Measurements from ENCODE around the gene PARP6. TPM values are rescaled to one million over a fixed set of nuclear protein-coding genes. Genes with fewer than 3 reads are reported as not detected.
A peak's percentile ranks its signal among the peaks of the same experiment; 100 is the strongest.

Gene PARP6
- total RNA-seq, 2 experiments from 2014 or later, result 86.7 to 90.2 TPM

- no peak overlapping the region for H3K4me3 Mint-ChIP-seq
- POLR2A ChIA-PET, result no interaction called here
- H3K4me1 Mint-ChIP-seq, result peaks cover 37% of the 10 kb centered on the region
- H3K9me3 Mint-ChIP-seq, result no peaks in the 10 kb centered on the region
- DNase-seq (no peak), ATAC-seq (ENCODE audit: low read depth) (no peak)
- H3K36me3 Mint-ChIP-seq, result peaks cover 4% of the 10 kb centered on the region
- no peaks in the 10 kb centered on the region for H3K27me3 Mint-ChIP-seq
- no peak overlapping the region for H3K27ac Mint-ChIP-seq
These were observed 37.1 kb downstream of the PARP6 start for GRCh38 chr15:72235298-72235697.

- Mint-ChIP-seq H3K9me3 (no peaks in the 10 kb centered on the region), H3K4me1 (peaks cover 38% of the 10 kb centered on the region), H3K4me3 (no peak overlapping the region), H3K27me3 (no peaks in the 10 kb centered on the region), H3K36me3 (peaks cover 9% of the 10 kb centered on the region), H3K27ac (no peak overlapping the region)
- no peak for ATAC-seq (ENCODE audit: low read depth)
- POLR2A ChIA-PET, result interaction anchor here (0.7 kb wide), 1 partner anchor 229 kb away, joined by 3 read pairs; no protein-coding TSS in a partner anchor
- no peak for DNase-seq
These were observed 38.6 kb downstream of the PARP6 start for GRCh38 chr15:72233769-72234168.

GRCh38 chr15:72231833-72232478 lies 40.4 kb downstream of the PARP6 start:
- Mint-ChIP-seq H3K27ac (peak overlapping the region; percentile 99), H3K36me3 (peaks cover 11% of the 10 kb centered on the region), H3K27me3 (no peaks in the 10 kb centered on the region), H3K9me3 (no peaks in the 10 kb centered on the region), H3K4me3 (peak overlapping the region; percentile 100), H3K4me1 (peaks cover 41% of the 10 kb centered on the region)
- no peak for ATAC-seq (ENCODE audit: low read depth)
- DNase-seq, result no peak
- POLR2A ChIA-PET, result interaction anchor here (0.8 to 3.8 kb wide), 5 partner anchors 9 to 134 kb away, joined by 3 to 25 read pairs (median 4); no protein-coding TSS in a partner anchor

DNA sequence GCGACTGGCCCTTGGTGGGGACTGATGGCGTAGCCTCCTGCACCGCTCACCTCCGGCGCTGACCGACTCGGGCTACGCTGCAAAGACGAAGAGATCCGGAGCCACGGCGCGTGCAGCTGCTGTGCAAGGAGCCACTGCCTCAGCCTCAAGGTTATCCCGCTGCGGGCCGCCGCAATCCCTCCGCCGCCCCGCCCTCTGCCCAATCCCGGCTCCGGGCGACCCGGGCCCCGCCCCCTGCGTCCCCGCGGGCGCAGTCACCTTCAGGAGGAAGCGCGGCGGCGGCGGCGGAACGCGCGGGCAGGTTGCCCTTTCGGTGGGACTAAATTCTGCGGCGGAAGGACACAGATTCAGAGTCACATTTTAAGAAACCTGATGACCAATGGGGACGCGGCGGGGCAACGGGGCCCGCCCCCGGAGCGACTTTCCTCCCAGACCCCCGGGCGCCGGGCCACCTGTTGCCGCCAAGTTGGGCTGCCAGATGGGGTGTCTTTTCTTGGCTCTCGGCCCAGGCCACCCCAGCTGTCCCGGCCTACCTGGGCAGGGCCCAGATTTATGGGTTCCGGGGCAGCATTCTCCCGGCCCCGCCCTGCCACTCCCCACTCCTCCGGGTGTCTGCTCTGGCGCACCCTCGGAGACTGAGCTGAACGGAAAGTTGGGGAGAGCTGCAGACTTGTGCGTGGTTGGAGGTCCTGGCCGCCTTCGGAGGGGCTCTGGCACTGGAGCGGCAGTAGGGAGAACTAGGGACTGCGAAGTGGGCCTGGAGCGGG lies 41.1 kb downstream of the PARP6 start, which contains the start of gene PKM:
TSS of gene PKM (minus strand) at position 125 of the 767 bp plus-strand sequence. CDS start 12,093 bp downstream, outside the sequence.
- no peaks in the 10 kb centered on the region for H3K9me3 Mint-ChIP-seq
- peaks cover 38% of the 10 kb centered on the region for H3K4me1 Mint-ChIP-seq
- peaks cover 14% of the 10 kb centered on the region for H3K36me3 Mint-ChIP-seq
- H3K27ac Mint-ChIP-seq, result peak within 1 kb of the TSS; percentile 99
- DNase-seq, result peak; percentile 98
- peak; percentile 58 for ATAC-seq (ENCODE audit: low read depth)
- H3K27me3 Mint-ChIP-seq, result no peaks in the 10 kb centered on the region
- POLR2A ChIA-PET, result interaction anchor here (0.6 to 3.8 kb wide), 12 partner anchors 9 to 243 kb away, joined by 3 to 25 read pairs (median 4); partner anchors contain the start of genes ARIH1, HEXA and PARP6
- H3K4me3 Mint-ChIP-seq, result peak within 1 kb of the TSS; percentile 100

DNA sequence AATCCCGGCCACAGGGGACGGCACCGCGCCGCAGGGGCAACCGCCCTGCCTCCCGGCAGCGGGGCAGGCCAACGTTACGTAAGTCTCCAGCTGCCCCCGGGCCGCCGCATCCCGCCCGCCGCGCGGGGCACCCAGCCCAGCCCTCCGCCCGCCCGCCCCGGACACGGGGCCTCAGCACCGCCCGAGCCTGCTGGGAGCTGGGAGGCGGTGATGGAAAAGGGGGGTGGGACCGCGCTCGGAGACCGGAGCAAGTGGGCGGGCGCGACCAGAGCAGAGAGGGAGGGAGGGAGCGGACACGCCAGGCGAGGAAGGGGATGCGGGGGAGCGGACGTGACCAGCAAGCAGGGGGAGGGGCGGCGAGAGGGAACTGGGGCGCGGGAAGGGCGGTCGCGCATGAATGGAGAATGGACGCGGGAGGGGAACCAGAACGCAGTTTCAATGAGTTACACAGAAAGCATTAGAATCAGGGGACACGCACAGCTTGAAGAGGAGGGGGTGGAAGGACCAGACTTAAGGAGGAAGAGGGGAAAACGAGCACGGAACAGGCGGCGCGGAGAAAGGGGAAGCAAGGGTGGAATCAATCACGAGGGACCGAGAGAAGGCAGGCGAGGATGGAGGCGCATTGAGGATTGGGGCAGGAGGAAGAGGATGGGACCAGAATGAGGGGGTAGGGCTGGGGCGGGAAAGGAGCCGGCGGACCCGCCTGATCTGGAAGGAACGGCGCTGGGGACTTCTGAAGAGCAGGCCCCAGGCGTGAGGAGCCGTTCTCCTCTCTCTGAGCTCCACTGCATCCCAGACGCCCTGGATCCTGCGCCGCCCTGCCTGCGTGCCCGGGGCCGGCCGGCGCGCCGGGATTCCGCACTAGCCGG lies 41.9 kb downstream of the PARP6 start:
- DNase-seq (peak; percentile 77), ATAC-seq (ENCODE audit: low read depth) (peak; percentile 4)
- Mint-ChIP-seq H3K36me3 (peaks cover 20% of the 10 kb centered on the region), H3K4me1 (peaks cover 45% of the 10 kb centered on the region), H3K4me3 (peak overlapping the region; percentile 100), H3K9me3 (no peaks in the 10 kb centered on the region), H3K27ac (peak overlapping the region; percentile 99), H3K27me3 (no peaks in the 10 kb centered on the region)
- POLR2A ChIA-PET, result interaction anchor here (0.6 to 3.8 kb wide), 10 partner anchors 8 to 244 kb away, joined by 3 to 25 read pairs (median 5); partner anchors contain the start of genes ARIH1, GRAMD2A, HEXA and PARP6

GRCh38 chr15:72229947-72230196 lies 42.5 kb downstream of the PARP6 start:
- peak overlapping the region; percentile 98 for H3K4me3 Mint-ChIP-seq
- ATAC-seq (ENCODE audit: low read depth) (no peak), DNase-seq (no peak)
- peak overlapping the region; percentile 97 for H3K27ac Mint-ChIP-seq
- H3K27me3 Mint-ChIP-seq, result no peaks in the 10 kb centered on the region
- no peaks in the 10 kb centered on the region for H3K9me3 Mint-ChIP-seq
- peaks cover 47% of the 10 kb centered on the region for H3K4me1 Mint-ChIP-seq
- POLR2A ChIA-PET, result interaction anchor here (1.2 to 3.8 kb wide), 5 partner anchors 11 to 244 kb away, joined by 4 to 25 read pairs (median 11); partner anchors contain the start of genes ARIH1, GRAMD2A, HEXA and PARP6
- peaks cover 21% of the 10 kb centered on the region for H3K36me3 Mint-ChIP-seq

DNA sequence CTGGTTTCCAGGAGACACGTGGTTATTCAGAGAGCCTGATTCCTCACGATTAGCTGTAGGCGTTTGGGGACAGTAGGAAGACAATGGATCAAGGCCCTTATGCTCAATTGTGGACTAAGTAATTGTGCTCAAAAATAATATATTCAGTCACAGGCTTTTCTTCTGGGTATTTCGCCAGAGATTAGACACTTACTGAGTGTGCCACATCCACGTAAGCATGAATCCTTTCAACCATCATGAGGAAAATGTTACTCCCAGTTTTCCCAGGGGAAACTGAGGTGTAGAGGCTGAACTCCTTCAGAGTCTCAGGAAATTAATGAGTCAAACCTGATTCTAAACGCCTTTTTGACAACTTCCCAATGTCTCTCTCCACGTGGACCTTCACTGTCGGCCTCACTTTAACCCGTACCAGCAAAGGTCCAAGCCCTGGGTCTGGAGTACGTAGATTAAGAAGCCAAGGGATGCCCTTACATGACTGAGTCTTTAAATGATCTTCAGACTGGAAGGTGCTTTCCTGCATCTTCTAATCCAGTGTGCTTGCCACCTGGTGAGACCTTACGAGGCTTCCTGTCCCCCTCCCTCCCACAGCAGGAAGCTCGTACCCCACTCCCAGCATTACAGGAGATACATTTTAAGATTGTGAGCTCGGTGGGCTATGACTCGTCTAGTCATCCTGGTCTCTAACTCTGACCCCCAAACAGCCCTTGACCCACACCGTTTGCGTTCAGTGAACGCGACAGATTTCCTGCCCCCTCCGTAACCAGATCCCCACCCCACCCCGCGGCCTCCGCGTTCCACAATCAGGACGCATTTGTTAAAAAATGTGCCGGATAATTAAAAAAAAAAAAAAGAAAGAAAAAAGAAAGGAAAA lies 43.0 kb downstream of the PARP6 start:
- Mint-ChIP-seq H3K9me3 (no peaks in the 10 kb centered on the region), H3K4me1 (peaks cover 47% of the 10 kb centered on the region), H3K27ac (peak overlapping the region; percentile 97)

DNA sequence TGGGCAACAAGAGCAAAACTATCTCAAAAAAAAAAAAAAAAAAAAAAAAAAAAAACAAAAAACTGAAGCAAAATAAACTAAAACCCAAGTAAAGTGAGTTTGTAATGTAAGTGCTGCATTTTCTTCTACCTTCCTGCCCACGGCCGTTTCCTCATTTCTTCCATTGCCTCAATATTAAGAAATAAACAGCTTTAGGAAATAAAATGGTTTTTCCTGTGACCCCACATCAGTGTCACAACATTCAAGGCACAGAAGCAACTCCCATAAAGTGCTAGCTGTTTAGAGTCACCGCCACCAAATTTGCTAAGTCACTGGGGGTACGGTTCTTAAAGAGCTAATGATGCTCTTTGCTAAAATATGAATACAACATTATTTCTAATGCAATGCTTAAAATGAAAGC lies 44.6 kb downstream of the PARP6 start:
- H3K4me1 Mint-ChIP-seq, result peaks cover 54% of the 10 kb centered on the region
- ATAC-seq (ENCODE audit: low read depth) (no peak), DNase-seq (no peak)
- H3K36me3 Mint-ChIP-seq, result peaks cover 28% of the 10 kb centered on the region
- peak overlapping the region; percentile 92 for H3K27ac Mint-ChIP-seq
- no peaks in the 10 kb centered on the region for H3K27me3 Mint-ChIP-seq
- no peaks in the 10 kb centered on the region for H3K9me3 Mint-ChIP-seq
- POLR2A ChIA-PET, result interaction anchor here (0.7 to 2.3 kb wide), 11 partner anchors 9 to 246 kb away, joined by 3 to 16 read pairs (median 7); partner anchors contain the start of gene HEXA
- peak overlapping the region; percentile 98 for H3K4me3 Mint-ChIP-seq

More for the DNA sequence above, 43.0 kb downstream of the PARP6 start:
- no peak for ATAC-seq (ENCODE audit: low read depth)
- no peak for DNase-seq
- H3K36me3 Mint-ChIP-seq, result peaks cover 21% of the 10 kb centered on the region
- H3K4me3 Mint-ChIP-seq, result peak overlapping the region; percentile 98
- H3K27me3 Mint-ChIP-seq, result no peaks in the 10 kb centered on the region
- POLR2A ChIA-PET, result interaction anchor here (1.2 to 3.8 kb wide), 5 partner anchors 12 to 146 kb away, joined by 4 to 25 read pairs (median 11); partner anchors contain the start of genes GRAMD2A, HEXA and PARP6

GRCh38 chr15:72227192-72227586 lies 45.2 kb downstream of the PARP6 start:
- H3K27ac Mint-ChIP-seq, result peak overlapping the region; percentile 89
- no peaks in the 10 kb centered on the region for H3K27me3 Mint-ChIP-seq
- peak overlapping the region; percentile 80 for H3K4me3 Mint-ChIP-seq
- H3K36me3 Mint-ChIP-seq, result peaks cover 32% of the 10 kb centered on the region
- H3K9me3 Mint-ChIP-seq, result no peaks in the 10 kb centered on the region
- peaks cover 52% of the 10 kb centered on the region for H3K4me1 Mint-ChIP-seq
- POLR2A ChIA-PET, result interaction anchor here (0.6 to 2.3 kb wide), 14 partner anchors 9 to 313 kb away, joined by 3 to 16 read pairs (median 4); partner anchors contain the start of genes HEXA, MYO9A and SENP8
- ATAC-seq (ENCODE audit: low read depth) (no peak), DNase-seq (no peak)

GRCh38 chr15:72223278-72223677 lies 49.1 kb downstream of the PARP6 start:
- DNase-seq (no peak), ATAC-seq (ENCODE audit: low read depth) (no peak)
- peak overlapping the region; percentile 7 for H3K4me3 Mint-ChIP-seq
- peaks cover 42% of the 10 kb centered on the region for H3K36me3 Mint-ChIP-seq
- no peaks in the 10 kb centered on the region for H3K9me3 Mint-ChIP-seq
- peaks cover 62% of the 10 kb centered on the region for H3K4me1 Mint-ChIP-seq
- peak overlapping the region; percentile 70 for H3K27ac Mint-ChIP-seq
- no peaks in the 10 kb centered on the region for H3K27me3 Mint-ChIP-seq
- POLR2A ChIA-PET, result interaction anchor here (0.7 kb wide), 1 partner anchor 16 kb away, joined by 6 read pairs; no protein-coding TSS in a partner anchor

GRCh38 chr15:72222393-72222792 lies 50.0 kb downstream of the PARP6 start:
- H3K27ac Mint-ChIP-seq, result peak overlapping the region; percentile 65
- POLR2A ChIA-PET, result interaction anchor here (0.8 kb wide), 1 partner anchor 9 kb away, joined by 3 read pairs; the partner anchor contains the start of gene PKM
- no peaks in the 10 kb centered on the region for H3K27me3 Mint-ChIP-seq
- no peak for ATAC-seq (ENCODE audit: low read depth)
- H3K4me3 Mint-ChIP-seq, result peak overlapping the region; percentile 20
- H3K4me1 Mint-ChIP-seq, result peaks cover 58% of the 10 kb centered on the region
- peaks cover 40% of the 10 kb centered on the region for H3K36me3 Mint-ChIP-seq
- DNase-seq, result no peak
- H3K9me3 Mint-ChIP-seq, result no peaks in the 10 kb centered on the region

- no peaks in the 10 kb centered on the region for H3K27me3 Mint-ChIP-seq
- H3K4me1 Mint-ChIP-seq, result peaks cover 43% of the 10 kb centered on the region
- H3K36me3 Mint-ChIP-seq, result peaks cover 34% of the 10 kb centered on the region
- no peaks in the 10 kb centered on the region for H3K9me3 Mint-ChIP-seq
- H3K4me3 Mint-ChIP-seq, result no peak overlapping the region
- no peak for ATAC-seq (ENCODE audit: low read depth)
- no peak overlapping the region for H3K27ac Mint-ChIP-seq
- POLR2A ChIA-PET, result no interaction called here
- no peak for DNase-seq
These were observed 51.7 kb downstream of the PARP6 start for GRCh38 chr15:72220687-72221086.
